CD4-positive, alpha-beta T cell treated with Interleukin-17A for 1 hour (primary cell): ENCODE data around the gene PFAS.

Experiments used
- DNase-seq: peaks from one replicate; pipeline ENCODE4 v3.0.0-alpha.2; 2020

The PFAS gene

GRCh38 chr17:8312726-8313600, 63.9 kb downstream of the PFAS start:
- DNase-seq, result no peak

- no peak for DNase-seq
These were observed 66.0 kb downstream of the PFAS start for GRCh38 chr17:8314797-8315763.

DNA sequence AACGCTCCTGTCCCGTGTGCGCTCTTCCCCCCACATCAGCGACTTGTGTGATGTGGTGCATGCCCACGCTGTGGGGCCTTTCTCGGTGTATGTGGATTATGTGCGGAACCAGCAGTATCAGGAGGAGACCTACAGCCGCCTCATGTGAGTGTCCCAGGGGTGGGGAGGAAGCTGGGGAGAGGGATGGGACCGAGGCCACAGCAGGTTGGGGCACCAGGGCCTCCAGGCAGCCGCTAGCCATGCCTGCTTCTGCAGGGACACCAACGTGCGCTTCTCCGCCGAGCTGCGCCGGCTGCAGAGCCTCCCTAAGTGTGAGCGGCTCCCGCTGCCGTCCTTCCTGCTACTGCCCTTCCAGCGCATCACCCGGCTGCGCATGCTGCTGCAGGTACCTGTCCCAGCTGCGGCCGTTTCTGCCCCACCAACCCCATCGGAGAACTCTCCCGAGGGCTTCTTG, 66.7 kb downstream of the PFAS start:
- no peak for DNase-seq

DNA sequence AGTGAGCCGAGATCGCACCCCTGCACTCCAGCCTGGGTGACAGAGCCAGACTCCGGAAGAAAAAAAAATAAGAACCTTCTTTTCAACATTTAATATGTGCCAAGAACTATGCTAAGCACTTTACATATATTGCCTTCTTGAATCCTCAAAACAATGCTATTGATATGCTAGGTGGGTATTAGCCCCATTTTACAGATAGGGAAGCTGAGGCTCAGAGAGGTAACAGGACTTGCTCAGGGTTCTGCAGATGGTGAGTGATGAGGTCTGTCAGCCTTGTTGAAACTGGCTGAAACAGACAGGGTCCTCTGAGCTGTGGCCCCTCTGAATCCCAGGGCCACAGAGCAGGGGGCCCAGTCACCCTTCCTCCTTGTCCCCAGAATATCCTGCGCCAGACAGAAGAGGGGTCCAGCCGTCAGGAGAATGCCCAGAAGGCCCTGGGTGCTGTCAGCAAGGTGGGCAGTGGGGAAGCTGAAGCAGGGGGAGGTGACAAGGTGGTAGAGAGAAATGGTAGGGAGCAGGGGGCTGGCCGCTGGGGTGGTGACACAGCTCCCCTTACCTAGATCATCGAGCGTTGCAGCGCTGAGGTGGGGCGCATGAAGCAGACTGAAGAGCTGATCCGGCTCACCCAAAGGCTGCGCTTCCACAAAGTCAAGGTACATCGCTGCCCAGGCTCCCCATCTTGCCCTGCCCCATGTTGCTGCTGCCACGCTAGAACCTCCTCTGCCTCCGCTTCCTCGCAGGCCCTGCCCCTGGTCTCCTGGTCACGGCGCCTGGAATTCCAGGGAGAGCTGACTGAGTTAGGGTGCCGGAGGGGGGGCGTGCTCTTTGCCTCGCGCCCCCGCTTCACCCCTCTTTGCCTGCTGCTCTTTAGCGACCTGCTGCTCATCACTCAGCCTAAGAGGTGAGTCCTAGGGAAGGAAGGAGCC, 69.2 kb downstream of the PFAS start:
- no peak for DNase-seq
